DND-41 (cell line): ENCODE data around the gene PLAC1.

ENCODE experiments used
- EZH2 ChIP-seq: IDR thresholded peaks from 3 replicates; pipeline ENCODE4 v1.6.1; 2012; ENCODE audit warnings: borderline replicate concordance, low read depth, mild to moderate bottlenecking, moderate library complexity, low read length, inconsistent platforms; ENCODE audit not compliant: severe bottlenecking
- TF ChIP-seq, protein P1 (sequence below): IDR thresholded peaks from 2 replicates; pipeline ENCODE4 v1.5.1; 2012; ENCODE audit warnings: borderline replicate concordance, low read length, moderate library complexity, mild to moderate bottlenecking; ENCODE audit not compliant: poor library complexity, severe bottlenecking; ENCODE audit errors: extremely low read depth

DNA sequence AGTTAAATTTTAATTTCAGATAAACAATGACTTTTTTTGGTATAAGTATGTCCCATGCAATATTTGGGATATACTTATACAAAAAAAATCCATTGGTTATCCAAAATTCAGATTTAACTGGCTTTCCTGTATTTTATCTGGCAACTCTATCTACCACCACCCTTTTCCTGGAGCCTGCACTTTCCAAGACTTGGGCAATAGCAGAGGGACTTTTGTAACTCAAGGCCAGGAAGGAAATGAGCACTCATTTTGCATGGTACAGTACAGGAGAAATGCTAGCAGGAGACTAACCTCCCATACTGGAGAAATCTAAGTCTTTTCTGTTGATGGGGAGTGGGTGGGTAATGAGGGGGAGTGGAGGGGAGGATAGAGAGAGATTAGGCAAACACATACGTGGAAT lies 37.7 kb upstream of the PLAC1 start:
- TF ChIP-seq, protein P1, sequence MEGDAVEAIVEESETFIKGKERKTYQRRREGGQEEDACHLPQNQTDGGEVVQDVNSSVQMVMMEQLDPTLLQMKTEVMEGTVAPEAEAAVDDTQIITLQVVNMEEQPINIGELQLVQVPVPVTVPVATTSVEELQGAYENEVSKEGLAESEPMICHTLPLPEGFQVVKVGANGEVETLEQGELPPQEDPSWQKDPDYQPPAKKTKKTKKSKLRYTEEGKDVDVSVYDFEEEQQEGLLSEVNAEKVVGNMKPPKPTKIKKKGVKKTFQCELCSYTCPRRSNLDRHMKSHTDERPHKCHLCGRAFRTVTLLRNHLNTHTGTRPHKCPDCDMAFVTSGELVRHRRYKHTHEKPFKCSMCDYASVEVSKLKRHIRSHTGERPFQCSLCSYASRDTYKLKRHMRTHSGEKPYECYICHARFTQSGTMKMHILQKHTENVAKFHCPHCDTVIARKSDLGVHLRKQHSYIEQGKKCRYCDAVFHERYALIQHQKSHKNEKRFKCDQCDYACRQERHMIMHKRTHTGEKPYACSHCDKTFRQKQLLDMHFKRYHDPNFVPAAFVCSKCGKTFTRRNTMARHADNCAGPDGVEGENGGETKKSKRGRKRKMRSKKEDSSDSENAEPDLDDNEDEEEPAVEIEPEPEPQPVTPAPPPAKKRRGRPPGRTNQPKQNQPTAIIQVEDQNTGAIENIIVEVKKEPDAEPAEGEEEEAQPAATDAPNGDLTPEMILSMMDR = no peak
- TF ChIP-seq EZH2 = no peak
